GM12891 (cell line): Measurements from ENCODE around the gene DTNA.

Source experiments
- PAX5 ChIP-seq: IDR thresholded peaks from 2 replicates; pipeline ENCODE4 v1.6.1; 2011; ENCODE audit warnings: low read length, moderate library complexity, mild to moderate bottlenecking; ENCODE audit not compliant: insufficient read depth, severe bottlenecking
- POLR2A ChIP-seq: IDR thresholded peaks from 2 replicates; pipeline ENCODE4 v1.6.1; 2011; ENCODE audit warnings: low read depth, low read length, control low read depth
- POLR2AphosphoS5 ChIP-seq: IDR thresholded peaks from 2 replicates; pipeline ENCODE4 v1.6.1; 2011; ENCODE audit warnings: low read depth, low read length, control low read depth
- POU2F2 ChIP-seq: IDR thresholded peaks from 2 replicates; pipeline ENCODE4 v1.6.1; 2011; ENCODE audit warnings: low read depth, mild to moderate bottlenecking, control low read depth, low read length, moderate library complexity
- TAF1 ChIP-seq: IDR thresholded peaks from 2 replicates; pipeline ENCODE4 v1.6.1; 2011; ENCODE audit warnings: low read depth, low read length, control low read depth

DNA sequence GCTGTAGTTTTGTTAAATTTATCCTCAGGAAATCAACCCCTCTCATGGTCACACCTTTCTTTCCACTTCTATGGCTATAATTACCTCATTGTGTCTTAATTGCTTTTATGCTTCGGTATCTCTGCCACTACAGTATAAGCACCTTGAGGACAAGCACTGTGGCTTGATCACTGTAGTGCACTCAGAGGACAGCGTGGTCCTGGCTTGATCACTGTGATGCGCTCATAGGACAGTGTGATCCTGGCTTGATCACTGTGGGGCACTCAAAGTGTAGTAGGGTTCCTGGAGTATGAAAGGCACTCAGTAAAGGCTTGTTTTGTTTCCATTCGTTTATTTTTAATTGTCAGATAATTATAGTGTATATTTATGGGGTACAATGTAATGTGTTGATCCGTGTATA, 44.2 kb downstream of the DTNA start:
- no peak for TF ChIP-seq POLR2AphosphoS5
- no peak for TF ChIP-seq POLR2A
- no peak for TF ChIP-seq TAF1
- TF ChIP-seq PAX5: no peak
- no peak for TF ChIP-seq POU2F2
